Chondrocyte (in vitro differentiated cells): ENCODE data around the gene OR2A5. TPM values are rescaled to one million over a fixed set of nuclear protein-coding genes. Genes with fewer than 3 reads are reported as not detected.
"Not testable (repeated sequence)": the region's sequence is repeated elsewhere in the genome, so short reads cannot be mapped to it uniquely, and the experiment has no call there.

Experiments
- DNase-seq: peaks from one replicate; pipeline ENCODE4 v3.0.0; 2021; ENCODE audit warnings: mixed read lengths, low spot score
- H3K27ac Mint-ChIP-seq: one replicate; pipeline ENCODE4 v1.8.0; 2021; ENCODE audit warnings: mild to moderate bottlenecking, moderate library complexity, mixed read lengths; ENCODE audit not compliant: unreplicated experiment
- H3K27me3 Mint-ChIP-seq: 2 replicates; pipeline ENCODE4 v1.8.0; 2021; ENCODE audit warnings: low read depth, mixed read lengths
- H3K36me3 Mint-ChIP-seq: 2 replicates; pipeline ENCODE4 v1.8.0; 2021; ENCODE audit warnings: low read depth, mixed read lengths
- H3K4me1 Mint-ChIP-seq: 2 replicates; pipeline ENCODE4 v1.8.0; 2021; ENCODE audit warnings: low read depth, mild to moderate bottlenecking, mixed read lengths
- H3K4me3 Mint-ChIP-seq: one replicate; pipeline ENCODE4 v1.8.0; 2021; ENCODE audit warnings: mild to moderate bottlenecking, moderate library complexity, mixed read lengths; ENCODE audit not compliant: unreplicated experiment
- H3K9me3 Mint-ChIP-seq: 2 replicates; pipeline ENCODE4 v1.8.0; 2021; ENCODE audit warnings: low read depth, mixed read lengths
- CTCF ChIP-seq: fragments of 200-600 bp; sonication (generic); IDR thresholded peaks from 2 replicates; pipeline ENCODE4 v1.5.0; 2021; ENCODE audit warnings: antibody characterized with exemption, mild to moderate bottlenecking, moderate library complexity
- total RNA-seq: library from RNA; stranded (reverse); gene quantifications from 3 replicates; pipeline ENCODE4 v1.2.1, GENCODE V29; 2021

The OR2A5 gene
- total RNA-seq, 1 donor from 2014 or later, result not detected

GRCh38 chr7:144006692-144007042 is 42.1 kb upstream of the OR2A5 start:
- peaks cover 5% of the 10 kb centered on the region for H3K27me3 Mint-ChIP-seq
- H3K27ac Mint-ChIP-seq, result no peak overlapping the region
- peaks cover 2% of the 10 kb centered on the region for H3K4me1 Mint-ChIP-seq
- peaks cover 17% of the 10 kb centered on the region for H3K9me3 Mint-ChIP-seq
- peaks cover 3% of the 10 kb centered on the region for H3K36me3 Mint-ChIP-seq
- no peak overlapping the region for H3K4me3 Mint-ChIP-seq
- DNase-seq, result no peak
- TF ChIP-seq CTCF, result no peak

- Mint-ChIP-seq H3K27me3 (peaks cover 5% of the 10 kb centered on the region), H3K4me3 (no peak overlapping the region), H3K36me3 (peaks cover 3% of the 10 kb centered on the region), H3K4me1 (no peaks in the 10 kb centered on the region), H3K27ac (no peak overlapping the region), H3K9me3 (peaks cover 17% of the 10 kb centered on the region)
- TF ChIP-seq CTCF, result no peak
- no peak for DNase-seq
Observed at GRCh38 chr7:144009361-144009760, 39.4 kb upstream of the OR2A5 start.

DNA sequence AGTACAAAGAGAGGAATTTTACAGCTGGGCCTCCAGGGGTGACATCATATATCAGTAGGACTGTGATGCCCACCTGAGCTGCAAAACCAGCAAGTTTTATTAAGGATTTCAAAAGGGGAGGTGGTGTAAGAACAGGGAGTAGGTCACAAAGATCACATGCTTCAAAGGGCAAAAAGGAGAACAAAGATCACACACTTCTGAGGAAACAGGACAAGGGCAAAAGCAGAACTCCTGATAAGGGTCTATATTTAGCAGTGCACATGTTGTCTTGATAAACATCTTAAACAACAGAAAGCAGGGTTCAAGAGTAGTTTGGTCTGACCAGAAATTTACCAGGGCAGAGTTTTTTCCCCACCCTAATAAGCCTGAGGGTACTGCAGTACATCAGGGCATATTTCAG is 38.7 kb upstream of the OR2A5 start:
- H3K36me3 Mint-ChIP-seq, H3K27ac Mint-ChIP-seq, DNase-seq, H3K4me1 Mint-ChIP-seq, H3K4me3 Mint-ChIP-seq, H3K27me3 Mint-ChIP-seq: not testable (repeated sequence)
- H3K9me3 Mint-ChIP-seq, result peaks cover 17% of the 10 kb centered on the region

DNA sequence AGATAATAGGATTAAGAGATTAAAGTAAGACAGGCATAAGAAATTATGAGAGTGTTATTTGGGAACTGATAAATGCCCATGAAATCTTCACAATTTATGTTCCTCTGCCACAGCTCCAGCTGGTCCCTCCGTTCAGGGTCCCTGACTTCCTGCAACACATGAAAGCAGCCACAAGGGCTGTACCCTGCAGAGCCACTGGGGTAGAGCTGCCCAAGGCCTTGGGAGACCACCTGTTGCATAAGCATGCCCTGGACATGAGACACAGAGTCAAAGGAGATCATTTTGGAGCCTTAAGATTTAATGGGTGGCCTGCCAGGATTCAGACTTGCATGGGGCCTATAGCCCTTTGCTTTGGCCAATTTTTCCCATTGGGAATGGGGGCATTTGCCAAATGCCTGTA is 37.9 kb upstream of the OR2A5 start:
- H3K27ac Mint-ChIP-seq, H3K4me3 Mint-ChIP-seq, DNase-seq, H3K27me3 Mint-ChIP-seq, H3K4me1 Mint-ChIP-seq, H3K36me3 Mint-ChIP-seq: not testable (repeated sequence)
- peaks cover 17% of the 10 kb centered on the region for H3K9me3 Mint-ChIP-seq

- Mint-ChIP-seq H3K4me3 (no peak overlapping the region), H3K27me3 (peaks cover 2% of the 10 kb centered on the region), H3K9me3 (peaks cover 17% of the 10 kb centered on the region), H3K4me1 (no peaks in the 10 kb centered on the region), H3K27ac (no peak overlapping the region), H3K36me3 (peaks cover 3% of the 10 kb centered on the region)
- TF ChIP-seq CTCF, result peak; percentile 77
- DNase-seq, result no peak
Observed at GRCh38 chr7:144011458-144012230, 37.1 kb upstream of the OR2A5 start.

DNA sequence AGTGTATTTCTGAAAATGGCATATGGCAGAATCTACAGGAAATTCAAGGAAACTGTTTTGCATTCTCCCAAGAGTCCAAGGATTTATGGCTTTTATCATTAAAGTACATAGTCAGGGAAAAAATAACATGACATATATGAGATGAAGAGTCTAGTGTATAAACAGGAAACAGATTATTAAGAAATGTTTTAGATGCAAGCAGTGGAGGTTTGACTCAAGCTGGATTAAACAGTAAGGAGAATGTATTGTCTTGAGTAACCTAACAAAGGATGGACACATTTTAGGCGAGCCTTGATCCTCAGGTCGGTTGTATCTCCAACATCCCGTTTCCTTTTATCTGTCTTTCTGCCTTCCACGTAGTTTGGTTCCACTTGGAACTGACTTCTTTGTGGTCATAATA is 30.7 kb upstream of the OR2A5 start:
- Mint-ChIP-seq H3K36me3 (no peaks in the 10 kb centered on the region), H3K4me1 (peaks cover 20% of the 10 kb centered on the region), H3K27ac (no peak overlapping the region), H3K27me3 (peaks cover 2% of the 10 kb centered on the region), H3K9me3 (no peaks in the 10 kb centered on the region), H3K4me3 (no peak overlapping the region)
- no peak for TF ChIP-seq CTCF
- DNase-seq, result no peak
